ENCODE data around the gene MADD.
"Not testable (repeated sequence)": the region's sequence is repeated elsewhere in the genome, so short reads cannot be mapped to it uniquely, and the experiment has no call there.

Gene MADD

GRCh38 chr11:47318166-47318565, 48.2 kb downstream of the MADD start:
- no peak for DNase-seq (ENCODE audit: low spot score)

- DNase-seq (ENCODE audit: low spot score) = no peak
Observed at GRCh38 chr11:47324520-47324919, 54.6 kb downstream of the MADD start.

GRCh38 chr11:47325271-47326041, 55.5 kb downstream of the MADD start:
- DNase-seq (ENCODE audit: low spot score) = no peak

- DNase-seq (ENCODE audit: low spot score) = no peak
Observed at GRCh38 chr11:47326198-47326597, 56.3 kb downstream of the MADD start.

- DNase-seq (ENCODE audit: low spot score) = no peak
Observed at GRCh38 chr11:47327025-47327424, 57.1 kb downstream of the MADD start.

DNA sequence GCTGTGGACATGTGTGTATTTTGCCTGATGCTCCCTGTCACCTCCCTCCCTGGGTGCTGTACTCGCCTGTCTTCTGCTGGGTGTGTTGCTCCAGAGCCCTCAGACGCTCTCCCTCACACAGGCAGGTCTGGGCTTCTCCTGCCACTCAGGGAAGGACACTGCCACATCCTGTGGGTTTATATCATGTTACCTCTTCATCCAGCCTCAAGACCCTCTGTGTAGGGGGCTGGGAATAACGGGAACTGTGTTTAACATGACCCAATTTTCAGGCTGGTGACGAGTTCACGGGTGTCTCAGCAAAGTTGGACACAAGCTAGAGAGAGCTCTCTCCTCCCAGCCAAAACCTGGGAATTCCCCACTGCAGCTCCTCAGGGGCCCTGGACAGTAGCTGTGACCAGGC, 58.0 kb downstream of the MADD start:
- no peak for DNase-seq (ENCODE audit: low spot score)

DNA sequence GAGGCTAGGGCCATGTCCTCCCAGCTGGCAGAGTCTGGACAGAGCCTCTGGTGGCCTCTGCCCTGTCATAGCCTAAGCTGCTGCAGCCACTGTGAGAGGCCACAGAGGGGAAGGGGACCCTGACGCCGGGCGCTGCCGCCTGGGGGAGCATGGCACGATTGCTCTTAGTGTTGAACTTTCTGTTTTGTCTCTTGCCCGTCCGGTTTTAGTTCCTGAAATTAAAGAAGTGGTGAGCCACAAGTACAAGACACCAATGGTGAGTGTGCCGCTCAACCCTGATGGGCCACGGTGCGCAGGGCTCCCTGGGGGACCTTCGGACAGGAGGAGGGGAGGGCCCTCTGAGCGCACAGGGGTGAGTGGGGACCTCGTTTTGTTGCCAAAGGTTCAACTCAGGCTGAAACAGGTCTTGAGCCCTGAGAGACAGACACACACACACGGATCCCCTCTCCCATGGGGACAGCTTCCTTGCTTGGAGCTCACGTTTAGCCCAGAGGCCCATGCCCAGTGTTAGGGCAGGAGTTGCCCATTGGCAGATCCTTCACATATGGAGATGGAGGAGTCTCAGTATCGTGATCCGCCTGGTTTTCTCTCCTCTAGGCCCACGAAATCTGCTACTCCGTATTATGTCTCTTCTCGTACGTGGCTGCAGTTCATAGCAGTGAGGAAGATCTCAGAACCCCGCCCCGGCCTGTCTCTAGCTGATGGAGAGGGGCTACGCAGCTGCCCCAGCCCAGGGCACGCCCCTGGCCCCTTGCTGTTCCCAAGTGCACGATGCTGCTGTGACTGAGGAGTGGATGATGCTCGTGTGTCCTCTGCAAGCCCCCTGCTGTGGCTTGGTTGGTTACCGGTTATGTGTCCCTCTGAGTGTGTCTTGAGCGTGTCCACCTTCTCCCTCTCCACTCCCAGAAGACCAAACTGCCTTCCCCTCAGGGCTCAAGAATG, 58.8 kb downstream of the MADD start:
- no peak for DNase-seq (ENCODE audit: low spot score)

GRCh38 chr11:47329431-47329986, 59.6 kb downstream of the MADD start:
- DNase-seq (ENCODE audit: low spot score) = no peak

DNA sequence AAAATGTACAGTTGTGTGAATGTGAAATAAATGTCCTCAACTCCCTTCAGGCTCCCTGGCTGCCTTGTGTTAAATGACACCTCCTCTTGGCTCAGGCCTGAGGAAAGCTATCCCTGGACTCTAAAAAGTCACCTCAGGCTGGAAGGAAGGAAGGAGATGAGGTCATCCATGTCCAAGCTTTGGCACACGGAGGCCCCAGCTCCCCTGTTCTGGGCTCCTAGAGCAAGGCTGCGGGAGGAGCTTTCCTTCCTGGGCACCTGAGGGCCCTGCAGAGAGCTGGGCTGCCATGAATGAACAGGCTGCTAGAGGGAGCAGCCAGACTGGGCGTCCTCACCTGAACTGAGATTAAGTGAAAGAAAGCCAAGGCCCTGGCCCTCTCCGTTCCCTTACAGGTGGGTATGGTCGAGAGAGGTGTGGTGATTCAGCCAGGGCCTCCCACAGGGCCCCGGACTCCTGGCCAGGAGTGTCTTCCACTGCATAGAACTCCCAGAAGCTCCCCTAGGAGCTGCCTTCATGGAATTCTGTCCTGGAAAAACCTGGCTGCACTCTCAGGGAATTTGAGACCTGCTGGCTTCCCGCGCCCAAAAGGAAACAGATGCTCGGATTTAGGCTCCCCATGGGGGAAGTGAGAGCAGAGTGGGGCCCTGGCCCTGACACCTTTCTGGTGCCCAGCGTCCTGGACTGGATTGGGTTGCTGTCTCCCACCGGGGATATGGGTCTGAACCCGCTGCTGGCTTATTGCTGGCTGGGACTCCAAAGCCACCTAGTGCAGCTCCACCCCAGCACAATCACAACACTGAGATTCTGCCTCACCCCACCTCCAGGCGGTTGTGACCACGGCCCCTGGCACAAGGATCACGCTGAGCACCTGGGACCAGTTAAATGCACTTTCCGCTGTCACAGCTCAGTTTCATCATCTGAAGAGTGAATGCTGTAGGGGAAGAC, 60.3 kb downstream of the MADD start:
- DNase-seq (ENCODE audit: low spot score) = no peak

DNA sequence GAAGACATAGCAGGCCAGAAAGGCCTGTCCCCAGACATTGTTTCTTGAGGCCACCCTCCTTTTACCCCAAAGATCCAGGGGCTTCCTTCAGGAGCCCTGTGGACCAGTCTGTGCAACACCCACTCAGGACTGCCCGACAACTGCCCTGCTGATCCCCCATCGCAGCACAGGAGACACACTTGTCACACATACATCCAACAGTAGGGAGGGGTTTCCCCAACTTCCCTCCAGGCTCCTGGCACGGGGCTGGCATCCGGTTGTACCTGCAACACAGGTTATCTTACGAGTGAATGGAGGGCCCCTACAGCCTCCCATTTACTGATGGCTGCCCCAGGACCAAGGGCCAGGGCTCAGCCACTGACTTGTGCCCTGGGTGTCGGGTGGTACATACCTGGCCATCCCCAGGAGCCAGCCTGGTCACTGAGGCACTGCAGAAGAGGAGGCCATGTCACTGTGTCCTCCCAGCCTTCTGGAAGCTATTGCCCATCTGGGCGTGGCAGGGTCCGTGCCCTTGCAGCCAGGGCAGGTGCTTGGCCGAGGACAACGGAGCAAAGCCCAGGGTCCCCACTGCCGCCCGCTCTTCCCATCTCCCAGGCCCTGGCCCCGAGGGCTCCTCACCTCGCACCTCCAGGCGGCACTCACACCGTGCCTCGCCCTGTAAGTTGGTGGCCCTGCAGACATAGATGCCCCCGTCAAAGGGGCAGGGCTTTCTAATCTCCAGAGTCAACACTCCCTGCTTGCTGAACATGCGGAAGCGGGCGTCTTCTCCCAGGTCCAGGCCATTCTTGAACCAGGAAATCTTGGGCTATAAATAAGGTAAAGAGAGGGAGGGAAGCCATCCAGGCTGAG, 61.7 kb downstream of the MADD start:
- no peak for DNase-seq (ENCODE audit: low spot score)

- no peak for DNase-seq (ENCODE audit: low spot score)
Observed at GRCh38 chr11:47332303-47332711, 62.4 kb downstream of the MADD start.

DNA sequence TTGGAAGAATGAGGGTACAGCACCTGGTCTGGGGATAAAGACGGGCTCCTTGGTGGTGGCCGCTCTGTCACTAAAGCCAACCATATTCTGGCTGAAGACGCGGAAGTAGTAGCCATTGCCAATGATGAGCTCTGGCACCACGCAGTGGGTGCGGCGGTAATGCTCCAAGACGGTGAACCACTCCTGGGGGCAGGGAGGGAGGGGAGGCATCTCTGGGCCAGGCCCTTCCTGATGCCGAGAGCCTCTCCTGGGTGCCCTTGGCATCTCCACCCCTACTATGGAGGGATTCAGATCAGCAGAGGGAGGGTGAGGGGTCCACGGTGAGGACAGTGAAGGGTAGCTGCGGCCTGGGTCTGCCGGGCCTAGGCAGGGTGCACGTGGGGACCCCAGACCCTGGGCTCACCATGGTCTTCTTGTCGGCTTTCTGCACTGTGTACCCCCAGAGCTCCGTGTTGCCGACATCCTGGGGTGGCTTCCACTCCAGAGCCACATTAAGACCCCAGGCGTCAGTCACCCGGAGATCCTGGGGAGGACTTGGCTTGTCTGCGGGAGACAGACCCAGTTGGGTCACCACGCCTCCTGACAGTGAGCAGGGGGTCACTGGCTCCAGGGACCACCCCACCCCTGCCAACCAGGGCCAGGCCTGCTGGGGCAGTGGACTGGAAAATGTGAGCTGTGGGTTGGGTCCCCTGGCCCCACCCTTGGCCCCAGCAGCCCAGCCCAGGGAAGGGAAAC, 63.0 kb downstream of the MADD start:
- no peak for DNase-seq (ENCODE audit: low spot score)

DNA sequence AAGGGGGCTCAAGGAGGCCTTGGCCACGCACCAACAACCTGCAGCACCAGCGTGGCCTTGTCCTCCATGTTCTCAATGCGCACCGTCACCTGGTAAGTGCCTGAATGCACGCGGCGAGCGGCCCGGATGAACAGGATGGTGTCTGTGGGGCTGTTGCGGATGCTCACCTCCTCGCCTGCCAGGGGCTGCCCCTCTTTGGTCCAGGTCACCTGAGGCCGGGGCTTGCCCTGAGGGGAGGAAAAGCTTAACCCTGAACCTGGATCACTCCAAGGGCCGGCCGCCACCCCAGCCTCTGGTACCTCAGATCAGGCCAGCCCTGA, 63.6 kb downstream of the MADD start:
- no peak for DNase-seq (ENCODE audit: low spot score)

DNA sequence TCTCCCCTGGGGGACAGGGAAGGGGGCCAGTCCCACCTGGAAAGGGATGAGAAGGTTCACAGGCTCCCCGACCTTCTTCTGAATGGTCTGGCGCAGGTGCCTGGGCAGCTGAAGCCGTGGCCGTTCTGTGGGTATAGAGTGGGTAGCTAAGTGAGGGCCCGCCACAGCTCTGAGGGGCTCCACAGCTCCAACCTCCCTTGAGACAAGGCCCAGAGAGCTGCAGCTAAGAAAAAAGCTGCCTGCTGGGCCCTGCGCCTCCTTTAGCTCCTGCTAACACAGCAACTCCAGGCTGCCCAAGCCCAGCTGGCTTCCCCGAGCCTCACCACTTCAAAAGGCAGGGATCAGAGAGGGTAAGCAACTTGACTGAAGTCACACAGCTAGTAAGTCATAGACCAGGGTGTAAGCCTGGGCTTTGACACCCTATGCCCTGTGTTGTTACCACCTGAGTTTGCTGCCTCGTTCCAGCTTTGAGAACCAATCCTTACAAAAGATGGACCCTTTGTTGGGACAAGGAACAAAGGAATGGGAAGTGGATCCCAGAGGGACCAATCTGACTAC, 64.0 kb downstream of the MADD start:
- no peak for DNase-seq (ENCODE audit: low spot score)

DNA sequence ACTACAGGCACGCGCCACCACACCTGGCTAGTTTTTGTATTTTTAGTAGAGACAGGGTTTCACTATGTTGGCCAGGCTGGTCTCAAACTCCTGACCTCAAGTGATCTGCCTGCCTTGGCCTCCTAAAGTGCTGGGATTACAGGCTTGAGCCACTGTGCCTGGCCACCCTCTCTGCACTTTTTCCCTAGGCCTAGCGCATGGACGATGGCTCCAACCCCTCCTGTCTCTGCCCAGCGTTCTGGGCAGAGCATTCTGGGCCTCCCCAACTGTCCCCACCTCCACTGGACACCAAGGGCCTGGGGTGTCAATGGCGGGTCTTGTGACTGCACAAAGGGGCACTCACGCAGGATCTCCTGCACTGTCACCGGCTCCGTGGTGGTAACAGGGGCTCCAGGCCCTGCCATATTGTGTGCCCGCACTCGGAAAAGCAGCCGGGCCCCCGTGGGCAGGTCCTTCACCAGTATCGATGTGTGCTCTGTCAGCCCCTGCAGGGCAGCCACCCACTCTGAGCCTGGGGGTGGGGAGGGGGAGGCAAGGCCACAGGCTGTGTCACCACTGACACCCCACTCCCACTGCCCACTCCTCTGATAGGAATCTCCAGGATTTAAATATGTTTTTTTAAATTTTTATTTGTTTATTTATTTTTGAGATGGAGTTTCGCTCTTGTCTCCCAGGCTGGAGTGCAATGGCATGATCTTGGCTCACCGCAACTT, 64.9 kb downstream of the MADD start:
- DNase-seq (ENCODE audit: low spot score) = not testable (repeated sequence)

DNA sequence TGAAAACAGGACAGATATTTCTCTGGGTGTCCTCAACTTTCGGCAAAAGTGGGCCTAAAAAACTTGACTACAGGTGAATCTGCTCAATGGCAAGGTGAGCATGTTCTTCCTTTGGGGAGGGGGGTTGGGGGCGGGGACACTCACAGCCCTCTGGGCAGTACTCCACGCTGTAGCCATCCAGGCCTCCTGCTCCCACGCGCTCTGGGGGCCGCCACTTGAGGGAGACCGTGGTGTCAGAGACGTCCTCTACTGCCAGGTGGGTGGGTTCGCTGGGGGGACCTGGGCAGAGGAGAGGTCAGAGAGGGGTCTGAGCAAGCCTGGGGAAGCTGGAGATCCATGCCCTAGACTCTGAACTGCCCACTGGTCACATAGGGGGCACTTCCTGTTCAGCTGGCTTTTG, 65.8 kb downstream of the MADD start:
- DNase-seq (ENCODE audit: low spot score) = no peak

DNA sequence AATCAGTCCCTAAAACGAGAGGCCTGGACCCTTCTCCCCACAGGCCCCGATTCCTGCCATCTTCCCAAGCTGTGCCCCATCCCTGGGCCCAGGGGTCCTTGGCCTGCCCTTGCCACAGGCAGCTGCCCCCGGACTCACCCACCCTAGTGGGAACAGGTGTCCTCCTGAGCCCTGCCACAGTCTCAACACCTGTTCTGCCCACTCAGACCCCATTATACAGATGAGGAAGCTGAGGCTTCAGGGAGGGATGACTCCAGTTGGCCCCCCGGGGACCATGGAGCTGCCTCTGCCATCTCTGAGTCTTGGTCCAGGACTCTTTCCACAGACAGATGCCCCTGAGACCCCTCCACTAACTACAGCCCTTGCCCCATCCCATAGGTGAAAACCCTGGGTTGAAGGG, 66.7 kb downstream of the MADD start:
- no peak for DNase-seq (ENCODE audit: low spot score)

- DNase-seq (ENCODE audit: low spot score) = no peak
Observed at GRCh38 chr11:47337229-47337924, 67.4 kb downstream of the MADD start.

Measured in AG08396 (cell line).